Measurements from ENCODE around the gene MBD6.

- TF ChIP-seq SUZ12 (IDR thresholded peaks at IDR 0.05) = no peak
- no peak for TF ChIP-seq ELF4 (IDR thresholded peaks at IDR 0.05)
- no peak for TF ChIP-seq FOXA1 (IDR thresholded peaks at IDR 0.05)
- no peak for TF ChIP-seq BHLHE40 (IDR thresholded peaks at IDR 0.05; ENCODE audit: borderline replicate concordance)
- TF ChIP-seq CTBP1 (IDR thresholded peaks at IDR 0.05; ENCODE audit: borderline replicate concordance) = no peak
- no peak for TF ChIP-seq FOXM1 (IDR thresholded peaks at IDR 0.05; ENCODE audit: borderline replicate concordance)
- TF ChIP-seq FOXK2 (IDR thresholded peaks at IDR 0.05) = no peak
- TF ChIP-seq ZNF384 (IDR thresholded peaks at IDR 0.05) = no peak
- no peak for TF ChIP-seq TARDBP (IDR thresholded peaks at IDR 0.05)
- no peak for TF ChIP-seq NFRKB (IDR thresholded peaks at IDR 0.05)
- TF ChIP-seq HDGF (IDR thresholded peaks at IDR 0.05; ENCODE audit: borderline replicate concordance) = no peak
- no peak for TF ChIP-seq LEF1 (IDR thresholded peaks at IDR 0.05; ENCODE audit: borderline replicate concordance)
- TF ChIP-seq SP1 (IDR thresholded peaks at IDR 0.05) = no peak
- no peak for TF ChIP-seq ARNT (IDR thresholded peaks at IDR 0.05)
Observed at GRCh38 chr12:57490126-57490525, 32.5 kb upstream of the MBD6 start.

Measured in HEK293T (cell line).